ENCODE results near the gene AKAP13.

- TF ChIP-seq RFX5 (IDR thresholded peaks at IDR 0.05; ENCODE audit: borderline replicate concordance, low read depth, low read length) (no peak), SP2 (IDR thresholded peaks at IDR 0.05; ENCODE audit: low read length) (no peak), FOSL1 (IDR thresholded peaks at IDR 0.05; ENCODE audit: insufficient read depth, low read depth, low read length) (no peak), SP1 (IDR thresholded peaks at IDR 0.05; ENCODE audit: low read depth, low read length) (no peak), CTCF (IDR thresholded peaks at IDR 0.05; ENCODE audit: control extremely low read depth in 1 of 3, insufficient read depth in 1 of 3, low read depth in 1 of 3, low read length in 3 of 3) (no peak), EP300 (IDR thresholded peaks at IDR 0.05; ENCODE audit: borderline replicate concordance in 1 of 2, low read depth in 2 of 2, low read length in 2 of 2) (no peak)
Observed at GRCh38 chr15:85642693-85643066, 262.3 kb downstream of the AKAP13 start.

Data from H1 (cell line).